Measurements from ENCODE around the gene MRPS15. TPM values are rescaled to one million over a fixed set of nuclear protein-coding genes. Genes with fewer than 3 reads are reported as not detected.
"Not testable (repeated sequence)": the region's sequence is repeated elsewhere in the genome, so short reads cannot be mapped to it uniquely, and the experiment has no call there.

Gene MRPS15
- total RNA-seq, 1 experiment from 2014 or later, result 140 TPM

DNA sequence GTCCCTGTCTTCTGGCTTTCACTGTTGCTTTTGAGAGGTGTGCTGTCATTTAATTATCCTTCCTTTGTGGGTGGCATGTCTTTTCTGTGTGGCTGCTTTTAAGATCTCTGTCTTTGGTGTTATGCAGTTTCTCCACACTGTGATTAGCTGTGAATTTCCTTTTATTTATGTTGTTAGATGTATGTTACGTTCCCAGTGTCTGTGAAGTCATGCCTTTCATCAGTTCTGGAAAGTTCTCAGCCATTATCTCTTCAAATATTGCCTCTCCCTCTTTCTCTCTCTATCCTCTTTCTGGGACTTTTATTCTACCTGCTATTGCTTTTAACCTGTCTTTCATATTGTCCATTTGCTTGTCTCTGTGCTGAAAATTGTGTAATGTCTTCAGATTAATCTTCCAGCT, 39.5 kb upstream of the MRPS15 start:
- no peak for DNase-seq (ENCODE audit: low spot score)
- TF ChIP-seq EZH2 (IDR thresholded peaks at IDR 0.05; ENCODE audit: borderline replicate concordance, low read depth, low read length, poor library complexity, severe bottlenecking), result no peak
- TF ChIP-seq, protein P1, sequence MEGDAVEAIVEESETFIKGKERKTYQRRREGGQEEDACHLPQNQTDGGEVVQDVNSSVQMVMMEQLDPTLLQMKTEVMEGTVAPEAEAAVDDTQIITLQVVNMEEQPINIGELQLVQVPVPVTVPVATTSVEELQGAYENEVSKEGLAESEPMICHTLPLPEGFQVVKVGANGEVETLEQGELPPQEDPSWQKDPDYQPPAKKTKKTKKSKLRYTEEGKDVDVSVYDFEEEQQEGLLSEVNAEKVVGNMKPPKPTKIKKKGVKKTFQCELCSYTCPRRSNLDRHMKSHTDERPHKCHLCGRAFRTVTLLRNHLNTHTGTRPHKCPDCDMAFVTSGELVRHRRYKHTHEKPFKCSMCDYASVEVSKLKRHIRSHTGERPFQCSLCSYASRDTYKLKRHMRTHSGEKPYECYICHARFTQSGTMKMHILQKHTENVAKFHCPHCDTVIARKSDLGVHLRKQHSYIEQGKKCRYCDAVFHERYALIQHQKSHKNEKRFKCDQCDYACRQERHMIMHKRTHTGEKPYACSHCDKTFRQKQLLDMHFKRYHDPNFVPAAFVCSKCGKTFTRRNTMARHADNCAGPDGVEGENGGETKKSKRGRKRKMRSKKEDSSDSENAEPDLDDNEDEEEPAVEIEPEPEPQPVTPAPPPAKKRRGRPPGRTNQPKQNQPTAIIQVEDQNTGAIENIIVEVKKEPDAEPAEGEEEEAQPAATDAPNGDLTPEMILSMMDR (conservative IDR thresholded peaks at IDR 0.05; ENCODE audit: low read depth, low read length), result no peak
- BruUV-seq (replicated peaks), result no TSS peak
- intact Hi-C loops (cut with micrococcal nuclease; ENCODE audit: unreplicated experiment), result no loop called here
- H3K4me3 ChIP-seq (ENCODE audit: low read depth, low read length, poor library complexity, severe bottlenecking), result no peak overlapping the region
- H3K27me3 ChIP-seq (replicated peaks; ENCODE audit: insufficient read depth, low read depth, low read length, poor library complexity), result peaks cover 19% of the 10 kb centered on the region
- no peaks in the 10 kb centered on the region for H3K4me1 ChIP-seq (ENCODE audit: insufficient read depth, low read length, poor library complexity, severe bottlenecking)
- CTCF ChIA-PET, result no interaction called here
- H3K36me3 ChIP-seq (ENCODE audit: insufficient read depth, low read length, poor library complexity, severe bottlenecking), result no peaks in the 10 kb centered on the region
- POLR2A ChIA-PET (ENCODE audit: low non-redundant PET), result no interaction called here
- H3K9me3 ChIP-seq (ENCODE audit: low read depth, low read length, poor library complexity, severe bottlenecking), result no peaks in the 10 kb centered on the region
- H3K27ac ChIP-seq (ENCODE audit: low read depth, low read length, poor library complexity, severe bottlenecking), result no peak overlapping the region

DNA sequence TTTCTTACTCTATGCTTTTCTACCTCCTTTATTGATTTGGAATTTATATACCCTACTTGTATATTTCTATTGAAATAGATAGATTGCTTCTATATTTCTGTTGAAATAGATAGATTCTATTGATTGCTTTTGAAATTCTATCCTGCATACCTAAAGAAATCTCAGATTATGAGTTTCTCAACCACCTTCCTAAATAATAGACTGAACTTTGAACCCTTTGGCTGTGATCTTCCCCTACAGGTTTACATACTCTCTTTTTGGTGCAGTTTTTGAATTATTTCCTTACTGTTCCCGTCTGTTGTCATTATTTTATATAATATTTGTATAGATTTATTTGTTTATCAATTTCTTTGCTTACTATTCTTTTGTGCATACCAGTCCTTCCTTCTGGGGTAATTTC, 39.0 kb upstream of the MRPS15 start:
- CTCF ChIA-PET, result no interaction called here
- Histone ChIP-seq H3K36me3 (ENCODE audit: insufficient read depth, low read length, poor library complexity, severe bottlenecking) (no peaks in the 10 kb centered on the region), H3K27ac (ENCODE audit: low read depth, low read length, poor library complexity, severe bottlenecking) (no peak overlapping the region), H3K4me3 (ENCODE audit: low read depth, low read length, poor library complexity, severe bottlenecking) (no peak overlapping the region), H3K9me3 (ENCODE audit: low read depth, low read length, poor library complexity, severe bottlenecking) (no peaks in the 10 kb centered on the region), H3K27me3 (replicated peaks; ENCODE audit: insufficient read depth, low read depth, low read length, poor library complexity) (peaks cover 23% of the 10 kb centered on the region), H3K4me1 (ENCODE audit: insufficient read depth, low read length, poor library complexity, severe bottlenecking) (no peaks in the 10 kb centered on the region)
- POLR2A ChIA-PET (ENCODE audit: low non-redundant PET), result no interaction called here
- intact Hi-C loops (cut with micrococcal nuclease; ENCODE audit: unreplicated experiment), result no loop called here
- BruUV-seq (replicated peaks), result no TSS peak
- DNase-seq (ENCODE audit: low spot score), result no peak
- TF ChIP-seq EZH2 (IDR thresholded peaks at IDR 0.05; ENCODE audit: borderline replicate concordance, low read depth, low read length, poor library complexity, severe bottlenecking), result no peak

DNA sequence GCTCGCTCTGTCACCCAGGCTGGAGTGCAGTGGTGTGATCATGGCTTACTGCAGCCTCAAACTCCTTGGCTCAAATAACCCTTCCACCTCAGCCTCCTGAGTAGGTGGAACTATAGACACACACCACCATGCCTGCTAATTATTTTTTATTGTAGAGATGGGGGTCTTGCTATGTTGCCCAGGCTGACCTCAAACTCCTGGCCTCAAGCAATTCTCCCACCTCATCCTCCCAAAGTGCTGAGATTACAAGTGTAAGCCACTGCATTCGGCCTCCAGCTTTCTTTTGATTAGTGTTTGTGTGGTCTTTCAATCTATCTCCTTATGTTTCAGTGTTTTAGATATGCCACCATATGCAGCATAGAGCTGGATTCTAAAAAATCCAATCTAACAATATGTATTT, 38.4 kb upstream of the MRPS15 start:
- ChIA-PET CTCF (interaction anchor here (1.5 kb wide), 1 partner anchor 14 kb away, joined by 3 read pairs; no protein-coding TSS in a partner anchor), POLR2A (ENCODE audit: low non-redundant PET) (no interaction called here)
- DNase-seq (ENCODE audit: low spot score), result no peak
- Histone ChIP-seq H3K9me3 (ENCODE audit: low read depth, low read length, poor library complexity, severe bottlenecking) (no peaks in the 10 kb centered on the region), H3K4me1 (ENCODE audit: insufficient read depth, low read length, poor library complexity, severe bottlenecking) (no peaks in the 10 kb centered on the region), H3K27me3 (replicated peaks; ENCODE audit: insufficient read depth, low read depth, low read length, poor library complexity) (peaks cover 27% of the 10 kb centered on the region), H3K27ac (ENCODE audit: low read depth, low read length, poor library complexity, severe bottlenecking) (no peak overlapping the region), H3K36me3 (ENCODE audit: insufficient read depth, low read length, poor library complexity, severe bottlenecking) (no peaks in the 10 kb centered on the region), H3K4me3 (ENCODE audit: low read depth, low read length, poor library complexity, severe bottlenecking) (no peak overlapping the region)
- TF ChIP-seq, protein P1 (conservative IDR thresholded peaks at IDR 0.05; ENCODE audit: low read depth, low read length), result no peak
- no peak for TF ChIP-seq EZH2 (IDR thresholded peaks at IDR 0.05; ENCODE audit: borderline replicate concordance, low read depth, low read length, poor library complexity, severe bottlenecking)
- intact Hi-C loops (cut with micrococcal nuclease; ENCODE audit: unreplicated experiment), result no loop called here
- no TSS peak for BruUV-seq (replicated peaks)

DNA sequence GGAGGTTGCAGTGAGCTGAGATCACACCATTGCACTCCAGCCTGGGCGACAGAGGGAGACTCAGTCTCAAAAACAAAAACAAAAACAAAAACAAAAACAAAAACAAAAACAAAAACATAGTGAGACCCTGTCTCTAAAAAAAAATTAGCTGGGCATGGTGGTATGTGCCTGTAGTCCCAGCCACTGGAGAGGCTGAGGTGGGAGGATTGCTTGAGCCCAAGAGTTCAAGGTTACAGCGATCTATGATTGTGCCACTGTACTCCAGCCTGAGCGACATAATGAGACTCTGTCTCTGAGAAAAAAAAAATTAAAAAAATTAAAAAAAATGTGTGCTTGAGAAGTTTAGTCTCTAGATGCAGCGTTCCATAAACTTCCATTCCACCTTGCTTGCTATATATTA, 37.7 kb upstream of the MRPS15 start:
- BruUV-seq (replicated peaks); H3K9me3 ChIP-seq (ENCODE audit: low read depth, low read length, poor library complexity, severe bottlenecking); H3K4me1 ChIP-seq (ENCODE audit: insufficient read depth, low read length, poor library complexity, severe bottlenecking); H3K4me3 ChIP-seq (ENCODE audit: low read depth, low read length, poor library complexity, severe bottlenecking); DNase-seq (ENCODE audit: low spot score); H3K36me3 ChIP-seq (ENCODE audit: insufficient read depth, low read length, poor library complexity, severe bottlenecking); POLR2A ChIA-PET (ENCODE audit: low non-redundant PET); H3K27ac ChIP-seq (ENCODE audit: low read depth, low read length, poor library complexity, severe bottlenecking); intact Hi-C loops (cut with micrococcal nuclease; ENCODE audit: unreplicated experiment): not testable (repeated sequence)
- CTCF ChIA-PET, result interaction anchor here (1.5 kb wide), 1 partner anchor 14 kb away, joined by 3 read pairs; no protein-coding TSS in a partner anchor
- H3K27me3 ChIP-seq (replicated peaks; ENCODE audit: insufficient read depth, low read depth, low read length, poor library complexity), result peaks cover 30% of the 10 kb centered on the region
